ENCODE measurements around the gene MTNR1A.

- TF ChIP-seq POLR2A (IDR thresholded peaks at IDR 0.05) = no peak
- TF ChIP-seq CTCF (IDR thresholded peaks at IDR 0.05) = no peak
Observed at GRCh38 chr4:186536285-186536684, 19.1 kb downstream of the MTNR1A start.

Measured in ovary (tissue), 3 donors.